Neural cell (in vitro differentiated cells): ENCODE results near the gene PRRC2B. TPM values are rescaled to one million over a fixed set of nuclear protein-coding genes. Genes with fewer than 3 reads are reported as not detected.
A peak's percentile ranks its signal among the peaks of the same experiment; 100 is the strongest.
"Not testable (repeated sequence)": the region's sequence is repeated elsewhere in the genome, so short reads cannot be mapped to it uniquely, and the experiment has no call there.

ENCODE experiments used
- H2AFZ ChIP-seq: fragments of 200-600, 300-800 bp; sonication (generic), shearing (Covaris generic); 2 replicates; pipeline ENCODE4 v1.6.0; 2014; ENCODE audit warnings: low read depth, mild to moderate bottlenecking, antibody characterized with exemption, low read length, moderate library complexity
- H3F3A ChIP-seq: fragments of 200-600 bp; shearing (Covaris generic); 2 replicates; pipeline ENCODE4 v1.6.1; 2016; ENCODE audit warnings: mild to moderate bottlenecking, moderate library complexity, mixed read lengths, antibody characterized with exemption, low read length; ENCODE audit not compliant: insufficient read depth, poor library complexity, severe bottlenecking
- H3K27ac ChIP-seq: fragments of 200-600, 300-800 bp; sonication (generic), shearing (Covaris generic); 2 replicates; pipeline ENCODE4 v1.5.1; 2014; ENCODE audit warnings: mild to moderate bottlenecking, low read length, moderate library complexity
- H3K27me3 ChIP-seq: fragments of 300-800, 200-600 bp; sonication (generic), shearing (Covaris generic); 2 replicates; pipeline ENCODE4 v1.6.0; 2014; ENCODE audit warnings: mild to moderate bottlenecking, low read depth, low read length, moderate library complexity; ENCODE audit not compliant: insufficient read depth
- H3K36me3 ChIP-seq: fragments of 300-800, 200-600 bp; sonication (generic), shearing (Covaris generic); 2 replicates; pipeline ENCODE4 v1.5.1; 2014; ENCODE audit warnings: mild to moderate bottlenecking, antibody characterized with exemption, low read length, moderate library complexity; ENCODE audit not compliant: insufficient read depth
- H3K4me2 ChIP-seq: fragments of 300-800, 200-600 bp; sonication (generic), shearing (Covaris generic); 2 replicates; pipeline ENCODE4 v1.6.0; 2014; ENCODE audit warnings: mild to moderate bottlenecking, low read length
- H3K4me3 ChIP-seq: fragments of 300-800, 200-600 bp; sonication (generic), shearing (Covaris generic); 2 replicates; pipeline ENCODE4 v1.5.1; 2014; ENCODE audit warnings: mild to moderate bottlenecking, low read length, moderate library complexity
- H3K79me2 ChIP-seq: fragments of 200-600 bp; shearing (Covaris generic); replicated peaks from 2 replicates; pipeline ENCODE4 v1.6.0; 2014; ENCODE audit warnings: mild to moderate bottlenecking, low read length, moderate library complexity; ENCODE audit not compliant: insufficient read depth
- H3K9ac ChIP-seq: fragments of 300-800, 200-600 bp; sonication (generic), shearing (Covaris generic); 2 replicates; pipeline ENCODE4 v1.6.1; 2016; ENCODE audit warnings: mild to moderate bottlenecking, low read length, mixed read lengths
- H3K9me2 ChIP-seq: fragments of 200-600 bp; shearing (Covaris generic); 2 replicates; pipeline ENCODE4 v1.6.1; 2016; ENCODE audit warnings: mild to moderate bottlenecking, low read length, mixed read lengths; ENCODE audit not compliant: insufficient read depth
- H3K9me3 ChIP-seq: fragments of 200-600, 300-800 bp; sonication (generic), shearing (Covaris generic); 2 replicates; pipeline ENCODE4 v1.6.1; 2016; ENCODE audit warnings: mild to moderate bottlenecking, mixed run types, low read length, moderate library complexity, mixed read lengths
- H4K20me1 ChIP-seq: fragments of 200-600 bp; shearing (Covaris generic); 2 replicates; pipeline ENCODE4 v1.6.1; 2016; ENCODE audit warnings: mild to moderate bottlenecking, mixed run types; ENCODE audit not compliant: insufficient read depth
- CTCF ChIP-seq: fragments of 450-650 bp; IDR thresholded peaks from 2 replicates; pipeline ENCODE4 v1.5.1; 2014; ENCODE audit warnings: antibody characterized with exemption, mild to moderate bottlenecking, moderate library complexity; ENCODE audit not compliant: poor library complexity, severe bottlenecking
- EP300 ChIP-seq: fragments of 450-650 bp; conservative IDR thresholded peaks from 2 replicates; pipeline ENCODE4 v1.6.1; 2014; ENCODE audit warnings: antibody characterized with exemption, mild to moderate bottlenecking, moderate library complexity; ENCODE audit not compliant: poor library complexity, severe bottlenecking
- POLR2AphosphoS5 ChIP-seq: IDR thresholded peaks from 2 replicates; pipeline ENCODE4 v1.6.1; 2012
- RAD21 ChIP-seq: fragments of 450-650 bp; conservative IDR thresholded peaks from 2 replicates; pipeline ENCODE4 v1.6.1; 2014; ENCODE audit warnings: antibody characterized with exemption, mild to moderate bottlenecking, moderate library complexity
- SMC3 ChIP-seq: fragments of 450-650 bp; conservative IDR thresholded peaks from 2 replicates; pipeline ENCODE4 v1.6.1; 2014; ENCODE audit warnings: antibody characterized with exemption, mild to moderate bottlenecking, moderate library complexity; ENCODE audit not compliant: poor library complexity
- TAF1 ChIP-seq: IDR thresholded peaks from 2 replicates; pipeline ENCODE4 v1.6.1; 2012; ENCODE audit warnings: low read depth
- polyA minus RNA-seq: library from RNA; depleted of rRNA, polyadenylated mRNA; stranded (reverse); fragments of >200 nt; gene quantifications from 2 replicates; pipeline ENCODE4 v1.2.3, GENCODE V29; 2014
- polyA plus RNA-seq: library from polyadenylated mRNA; depleted of rRNA; stranded (reverse); fragments of >200 nt; gene quantifications from 2 replicates; pipeline ENCODE4 v1.2.3, GENCODE V29; 2014
- TF ChIP-seq, protein P1 (sequence below): IDR thresholded peaks from 2 replicates; pipeline ENCODE4 v1.6.1; 2012; ENCODE audit warnings: borderline replicate concordance

Gene PRRC2B
- 89.5 and 108 TPM in 2 replicates for polyA plus RNA-seq
- polyA minus RNA-seq = 272 and 284 TPM in 2 replicates

DNA sequence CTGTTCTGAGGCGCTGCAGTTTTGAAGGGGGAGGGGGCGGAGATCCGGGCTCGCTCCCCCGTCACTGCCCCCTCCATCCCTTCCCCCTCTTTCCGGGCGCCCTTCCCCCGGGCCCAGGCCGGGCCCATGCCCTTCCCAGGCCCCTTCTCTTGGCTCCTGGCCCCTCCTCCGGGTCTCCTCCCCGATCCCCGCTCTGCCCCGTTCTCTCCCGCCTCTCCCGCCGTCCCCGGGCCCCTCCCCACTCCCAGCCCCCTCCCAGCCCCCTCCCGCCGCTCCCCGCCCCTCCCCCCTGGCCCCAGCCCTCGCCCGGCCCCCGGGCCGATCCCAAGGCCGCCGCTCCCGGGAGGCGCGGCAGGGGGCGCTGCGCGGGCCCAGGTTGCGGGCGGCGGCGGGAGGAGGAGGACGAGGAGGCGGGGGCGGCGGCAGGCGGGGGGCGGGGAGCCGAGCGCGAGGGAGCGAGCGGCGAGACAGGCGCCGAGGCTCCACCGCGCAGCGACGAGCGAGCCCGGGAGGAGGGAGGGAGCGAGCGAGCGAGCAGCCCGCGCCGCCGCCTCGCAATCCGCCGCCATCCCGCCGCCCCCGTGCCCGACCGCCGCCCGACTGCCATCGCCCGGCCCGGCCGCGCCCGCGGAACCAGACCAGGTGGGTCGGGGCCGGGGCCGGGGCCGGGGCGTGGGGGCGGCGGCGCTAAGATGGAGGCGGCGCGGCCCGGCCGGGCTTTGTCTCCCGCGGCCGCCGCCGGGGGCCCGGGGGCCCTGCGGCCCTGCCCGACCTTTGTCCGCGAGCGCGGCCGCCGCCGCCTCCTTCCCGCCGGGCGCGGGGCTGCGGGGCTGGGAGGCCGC, at the start of gene PRRC2B:
TSS of gene PRRC2B (plus strand) at position 465 of the 842 bp plus-strand sequence. CDS start 36,059 bp downstream, outside the sequence.
- Histone ChIP-seq H3K27ac (peak within 1 kb of the TSS; percentile 96), H3K9me2 (no peaks in the 10 kb centered on the region), H2AFZ (peak within 1 kb of the TSS; percentile 44), H4K20me1 (peaks cover 31% of the 10 kb centered on the region), H3K9me3 (no peaks in the 10 kb centered on the region), H3K36me3 (no peaks in the 10 kb centered on the region), H3K9ac (peak within 1 kb of the TSS; percentile 93), H3K79me2 (peaks cover 42% of the 10 kb centered on the region), H3K4me2 (peak within 1 kb of the TSS; percentile 76), H3K4me3 (peak within 1 kb of the TSS; percentile 74), H3K27me3 (no peaks in the 10 kb centered on the region), H3F3A (peaks cover 6% of the 10 kb centered on the region)
- TF ChIP-seq, protein P1, sequence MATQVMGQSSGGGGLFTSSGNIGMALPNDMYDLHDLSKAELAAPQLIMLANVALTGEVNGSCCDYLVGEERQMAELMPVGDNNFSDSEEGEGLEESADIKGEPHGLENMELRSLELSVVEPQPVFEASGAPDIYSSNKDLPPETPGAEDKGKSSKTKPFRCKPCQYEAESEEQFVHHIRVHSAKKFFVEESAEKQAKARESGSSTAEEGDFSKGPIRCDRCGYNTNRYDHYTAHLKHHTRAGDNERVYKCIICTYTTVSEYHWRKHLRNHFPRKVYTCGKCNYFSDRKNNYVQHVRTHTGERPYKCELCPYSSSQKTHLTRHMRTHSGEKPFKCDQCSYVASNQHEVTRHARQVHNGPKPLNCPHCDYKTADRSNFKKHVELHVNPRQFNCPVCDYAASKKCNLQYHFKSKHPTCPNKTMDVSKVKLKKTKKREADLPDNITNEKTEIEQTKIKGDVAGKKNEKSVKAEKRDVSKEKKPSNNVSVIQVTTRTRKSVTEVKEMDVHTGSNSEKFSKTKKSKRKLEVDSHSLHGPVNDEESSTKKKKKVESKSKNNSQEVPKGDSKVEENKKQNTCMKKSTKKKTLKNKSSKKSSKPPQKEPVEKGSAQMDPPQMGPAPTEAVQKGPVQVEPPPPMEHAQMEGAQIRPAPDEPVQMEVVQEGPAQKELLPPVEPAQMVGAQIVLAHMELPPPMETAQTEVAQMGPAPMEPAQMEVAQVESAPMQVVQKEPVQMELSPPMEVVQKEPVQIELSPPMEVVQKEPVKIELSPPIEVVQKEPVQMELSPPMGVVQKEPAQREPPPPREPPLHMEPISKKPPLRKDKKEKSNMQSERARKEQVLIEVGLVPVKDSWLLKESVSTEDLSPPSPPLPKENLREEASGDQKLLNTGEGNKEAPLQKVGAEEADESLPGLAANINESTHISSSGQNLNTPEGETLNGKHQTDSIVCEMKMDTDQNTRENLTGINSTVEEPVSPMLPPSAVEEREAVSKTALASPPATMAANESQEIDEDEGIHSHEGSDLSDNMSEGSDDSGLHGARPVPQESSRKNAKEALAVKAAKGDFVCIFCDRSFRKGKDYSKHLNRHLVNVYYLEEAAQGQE = no peak
- TF ChIP-seq POLR2AphosphoS5 = peak; percentile 93
- peak; percentile 60 for TF ChIP-seq TAF1

DNA sequence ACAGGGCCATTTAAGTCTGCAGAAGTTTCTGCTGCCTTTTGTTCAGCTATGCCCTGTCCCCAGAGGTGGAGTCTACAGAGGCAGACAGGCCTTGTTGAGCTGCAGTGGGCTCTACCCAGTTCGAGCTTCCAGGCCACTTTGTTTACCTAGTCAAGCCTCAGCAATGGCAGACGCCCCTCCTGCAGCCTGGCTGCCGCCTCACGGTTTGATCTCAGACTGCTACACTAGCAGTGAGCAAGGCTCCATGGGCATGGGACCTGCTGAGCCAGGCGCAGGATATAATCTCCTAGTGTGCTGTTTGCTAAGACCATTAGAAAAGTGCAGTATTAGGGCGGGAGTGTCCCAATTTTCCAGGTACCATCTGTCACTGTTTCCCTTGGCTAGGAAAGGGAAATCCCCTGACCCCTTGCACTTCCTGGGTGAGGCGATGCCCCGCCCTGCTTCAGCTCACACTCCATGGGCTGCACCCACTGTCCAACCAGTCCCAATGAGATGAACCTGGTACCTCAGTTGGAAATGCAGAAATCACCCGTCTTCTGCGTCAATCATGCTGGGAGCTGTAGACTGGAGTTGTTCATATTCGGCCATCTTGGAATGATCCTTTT, 48.9 kb upstream of the PRRC2B start:
- H3K27ac ChIP-seq, H3F3A ChIP-seq, H3K9me3 ChIP-seq, H4K20me1 ChIP-seq, H3K27me3 ChIP-seq, H3K9me2 ChIP-seq, H2AFZ ChIP-seq, H3K4me3 ChIP-seq, H3K36me3 ChIP-seq, H3K4me2 ChIP-seq, H3K79me2 ChIP-seq, H3K9ac ChIP-seq: not testable (repeated sequence)

DNA sequence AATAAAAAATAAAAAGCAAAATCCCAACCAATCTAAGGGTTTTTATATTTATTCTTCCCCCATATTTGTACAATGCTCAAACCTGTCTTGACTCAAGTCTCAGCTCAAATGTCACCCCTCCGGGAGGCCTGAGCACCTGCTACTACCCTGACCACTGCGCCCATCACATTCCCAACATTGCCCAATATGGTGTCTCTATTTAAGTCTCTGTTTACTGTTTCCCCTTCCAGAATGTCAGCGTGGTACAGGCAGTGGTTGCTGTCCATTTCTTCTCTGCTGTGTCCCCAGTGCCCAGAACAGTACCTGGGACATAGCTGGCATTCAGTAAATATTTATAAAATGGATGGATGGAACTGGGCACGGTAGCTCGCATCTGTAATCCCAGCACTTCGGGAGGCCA, 47.3 kb upstream of the PRRC2B start:
- H3K27ac ChIP-seq = no peak overlapping the region
- no peak overlapping the region for H3K4me2 ChIP-seq
- no peak overlapping the region for H3K4me3 ChIP-seq
- no peaks in the 10 kb centered on the region for H3F3A ChIP-seq
- no peaks in the 10 kb centered on the region for H3K27me3 ChIP-seq
- TF ChIP-seq, protein P1 = no peak
- TF ChIP-seq CTCF (no peak), POLR2AphosphoS5 (no peak), EP300 (no peak), RAD21 (no peak), SMC3 (no peak), TAF1 (no peak)
- no peaks in the 10 kb centered on the region for H3K36me3 ChIP-seq
- no peaks in the 10 kb centered on the region for H4K20me1 ChIP-seq
- H3K79me2 ChIP-seq = no peaks in the 10 kb centered on the region
- no peak overlapping the region for H3K9ac ChIP-seq
- no peaks in the 10 kb centered on the region for H3K9me3 ChIP-seq
- H2AFZ ChIP-seq = no peak overlapping the region
- no peaks in the 10 kb centered on the region for H3K9me2 ChIP-seq
